Effector memory CD8-positive, alpha-beta T cell (primary cell): ENCODE data around the gene GPR132.

ENCODE experiments used
- ATAC-seq: fragments of 150-1000 bp; cut with Tn5 transposase; replicated peaks from 2 replicates; pipeline ENCODE4 v1.10.0; 2021; ENCODE audit warnings: mild to moderate bottlenecking, moderate library complexity
- DNase-seq, 3 experiments: peaks; one replicate each; pipeline ENCODE4 v3.0.0; 2021
- H3K27ac Mint-ChIP-seq, 2 donors: one replicate each; pipeline ENCODE4 v1.8.0; 2022; ENCODE audit warnings: mild to moderate bottlenecking in 2 of 2, mixed read lengths in 2 of 2, moderate library complexity in 2 of 2
- H3K27me3 Mint-ChIP-seq, 2 donors: one replicate each; pipeline ENCODE4 v1.8.0; 2022; ENCODE audit warnings: mixed read lengths in 2 of 2
- H3K36me3 Mint-ChIP-seq: one replicate; pipeline ENCODE4 v1.8.0; 2022; ENCODE audit warnings: mild to moderate bottlenecking, moderate library complexity, mixed read lengths; ENCODE audit not compliant: insufficient read depth
- H3K4me1 Mint-ChIP-seq, 2 donors: one replicate each; pipeline ENCODE4 v1.8.0; 2022; ENCODE audit warnings: low read depth in 2 of 2, mixed read lengths in 2 of 2
- H3K4me3 Mint-ChIP-seq, 2 donors: one replicate each; pipeline ENCODE4 v1.8.0; 2022; ENCODE audit warnings: mild to moderate bottlenecking in 2 of 2, mixed read lengths in 2 of 2, moderate library complexity in 2 of 2
- H3K9me3 Mint-ChIP-seq, 2 donors: one replicate each; pipeline ENCODE4 v1.8.0; 2022; ENCODE audit warnings: mixed read lengths in 2 of 2

Gene GPR132

DNA sequence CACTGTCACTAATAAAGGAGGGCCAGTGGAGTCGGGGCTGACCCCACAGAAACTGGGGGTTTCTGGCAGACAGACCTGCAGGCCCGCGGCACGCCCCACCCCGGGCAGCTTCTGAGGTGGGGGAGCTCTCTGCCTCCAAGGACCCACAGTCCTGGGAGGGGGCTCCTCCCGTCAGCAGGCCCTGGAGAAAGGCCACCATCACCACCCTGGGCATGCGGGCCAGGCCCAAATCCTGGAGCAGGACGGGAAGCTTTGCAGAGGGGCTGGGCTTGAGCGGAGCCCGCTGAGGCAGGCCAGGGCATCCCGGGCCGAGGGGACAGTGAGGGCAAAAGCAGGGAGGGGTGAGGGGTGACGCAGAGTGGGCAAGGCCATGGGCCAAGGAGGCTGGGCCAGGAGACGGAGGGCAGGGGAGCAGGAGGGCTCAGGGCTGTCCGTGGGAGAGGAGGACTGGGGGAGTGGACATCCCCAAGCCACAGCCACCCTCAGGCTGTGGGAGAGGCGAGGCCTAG is 11.1 kb upstream of the GPR132 start:
- peak overlapping the region; percentile 62 to 76 for H3K4me3 Mint-ChIP-seq
- H3K4me1 Mint-ChIP-seq = peaks cover 24 to 31% of the 10 kb centered on the region in 2 donors
- DNase-seq (no peak), ATAC-seq (no peak)
- H3K27me3 Mint-ChIP-seq = no peaks in the 10 kb centered on the region
- peak overlapping the region; percentile 46 to 83 for H3K27ac Mint-ChIP-seq
- peaks cover 3% of the 10 kb centered on the region for H3K36me3 Mint-ChIP-seq
- no peaks in the 10 kb centered on the region for H3K9me3 Mint-ChIP-seq

DNA sequence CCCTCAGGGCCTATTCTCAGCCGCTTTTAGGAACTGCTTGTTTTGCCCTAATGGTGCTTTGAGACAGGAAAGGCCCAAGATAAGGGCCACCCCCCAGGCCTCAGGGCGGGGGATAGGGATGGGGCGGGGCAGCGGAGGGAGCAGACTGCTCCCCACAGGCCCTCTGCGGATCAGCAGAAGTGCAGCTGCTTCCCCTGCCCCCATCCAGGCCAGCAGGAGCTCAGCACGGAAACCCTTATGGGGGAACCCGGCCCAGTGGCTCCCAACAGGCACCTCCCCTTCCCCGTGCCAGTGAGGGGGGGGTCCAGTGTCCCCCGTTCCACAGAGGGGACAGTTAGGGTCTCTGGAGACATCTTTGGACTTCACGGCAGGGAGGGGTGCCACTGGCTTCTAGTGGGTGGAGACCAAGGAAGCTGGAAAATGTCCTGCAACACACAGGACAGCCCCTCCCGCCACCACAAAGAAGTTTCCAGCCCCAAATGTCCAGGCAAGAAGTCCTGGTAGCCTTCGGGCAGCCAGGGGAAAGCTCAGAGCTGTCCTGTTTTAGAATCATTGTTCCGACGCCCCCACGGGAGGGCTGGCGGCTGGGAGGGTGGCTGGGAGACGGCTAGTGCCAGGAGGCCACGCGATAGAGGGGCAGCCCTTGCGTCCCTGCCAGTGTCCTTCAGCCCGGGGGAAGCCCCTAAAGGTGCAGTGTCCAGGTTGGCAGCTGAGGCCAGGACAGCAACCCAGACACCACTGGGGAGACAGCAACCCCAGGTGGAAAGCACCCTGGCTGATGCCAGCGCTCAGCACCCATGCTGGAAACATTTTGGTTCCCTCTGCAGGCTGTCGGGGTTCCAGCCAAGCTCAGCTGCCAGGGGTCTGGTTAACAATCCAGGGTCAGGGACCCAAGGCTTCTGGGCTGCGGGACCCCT is 10.4 kb upstream of the GPR132 start:
- no peaks in the 10 kb centered on the region for H3K27me3 Mint-ChIP-seq
- H3K27ac Mint-ChIP-seq = peak overlapping the region; percentile 46 to 64
- ATAC-seq = peak; percentile 39
- H3K4me1 Mint-ChIP-seq = peaks cover 24 to 31% of the 10 kb centered on the region in 2 donors
- DNase-seq = no peak
- peak overlapping the region; percentile 62 to 76 for H3K4me3 Mint-ChIP-seq
- H3K9me3 Mint-ChIP-seq = no peaks in the 10 kb centered on the region
- H3K36me3 Mint-ChIP-seq = peaks cover 3% of the 10 kb centered on the region

DNA sequence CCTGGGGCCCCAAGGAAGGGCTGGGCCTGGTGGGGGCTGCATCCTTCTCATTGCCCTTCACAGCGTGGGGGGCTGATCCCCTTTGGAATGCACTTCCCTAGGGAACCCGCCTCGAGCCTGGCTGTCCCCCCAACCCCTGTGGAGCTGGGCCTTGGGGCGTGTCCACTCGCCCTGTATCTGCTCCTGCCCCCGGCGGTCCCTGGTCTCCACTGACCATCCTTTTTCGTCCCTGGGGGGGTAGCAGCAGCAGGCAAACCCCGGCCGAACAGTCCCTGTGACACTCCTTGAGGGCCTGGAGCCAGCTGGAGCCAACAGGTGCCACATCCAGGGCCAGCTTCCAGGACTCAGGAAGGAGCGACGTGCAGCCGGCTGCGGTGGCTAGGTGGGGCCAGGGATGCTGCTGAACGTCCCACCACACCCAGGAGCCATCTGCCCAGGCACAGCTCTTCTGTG is 9.4 kb upstream of the GPR132 start:
- Mint-ChIP-seq H3K27ac (no peak overlapping the region), H3K36me3 (peaks cover 3% of the 10 kb centered on the region), H3K4me3 (no peak overlapping the region), H3K27me3 (no peaks in the 10 kb centered on the region), H3K4me1 (peaks cover 33 to 41% of the 10 kb centered on the region in 2 donors), H3K9me3 (no peaks in the 10 kb centered on the region)
- ATAC-seq = no peak
- no peak for DNase-seq

GRCh38 chr14:105073720-105074600 is 8.7 kb upstream of the GPR132 start:
- H3K4me3 Mint-ChIP-seq = no peak overlapping the region
- H3K27me3 Mint-ChIP-seq = no peaks in the 10 kb centered on the region
- ATAC-seq (no peak), DNase-seq (no peak)
- H3K4me1 Mint-ChIP-seq = peaks cover 38 to 45% of the 10 kb centered on the region in 2 donors
- H3K36me3 Mint-ChIP-seq = peaks cover 3% of the 10 kb centered on the region
- peak overlapping the region in 1 of 2 donors; percentile 39 for H3K27ac Mint-ChIP-seq
- no peaks in the 10 kb centered on the region for H3K9me3 Mint-ChIP-seq

GRCh38 chr14:105072892-105073719 is 7.9 kb upstream of the GPR132 start:
- ATAC-seq = no peak
- peaks cover 41 to 48% of the 10 kb centered on the region in 2 donors for H3K4me1 Mint-ChIP-seq

DNA sequence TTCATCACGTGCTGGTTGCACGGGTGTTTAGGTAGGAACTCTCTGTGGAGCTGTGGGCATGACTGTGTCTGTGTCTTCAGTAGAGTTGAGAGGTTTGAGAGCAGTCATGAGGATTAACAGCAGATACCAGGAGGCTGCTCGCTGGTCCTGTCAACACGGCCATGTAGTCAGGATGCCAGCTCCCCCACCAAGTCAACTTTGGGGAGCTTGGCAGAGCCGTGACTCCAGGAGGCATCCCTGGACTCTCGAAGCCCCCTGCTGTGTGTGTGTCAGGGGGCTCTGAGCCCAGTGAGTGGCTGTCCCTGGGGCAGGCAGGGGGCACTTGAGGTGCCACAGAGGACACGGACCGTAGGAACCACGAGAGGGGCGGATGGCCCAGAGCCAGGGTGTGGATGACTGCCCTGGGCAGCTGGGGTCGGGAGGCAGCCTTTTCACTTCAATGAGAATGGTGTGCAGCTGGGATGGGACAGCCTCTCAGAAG is 7.2 kb upstream of the GPR132 start:
- Mint-ChIP-seq H3K4me1 (peaks cover 37 to 44% of the 10 kb centered on the region in 2 donors), H3K36me3 (no peaks in the 10 kb centered on the region), H3K4me3 (peak overlapping the region; percentile 4 to 22), H3K27ac (peak overlapping the region; percentile 58 to 78), H3K27me3 (no peaks in the 10 kb centered on the region), H3K9me3 (no peaks in the 10 kb centered on the region)
- ATAC-seq = no peak
- no peak for DNase-seq

More at GRCh38 chr14:105072892-105073719, 7.9 kb upstream of the GPR132 start:
- H3K36me3 Mint-ChIP-seq = peaks cover under 1% of the 10 kb centered on the region
- H3K27me3 Mint-ChIP-seq = no peaks in the 10 kb centered on the region
- DNase-seq = no peak
- peak overlapping the region in 1 of 2 donors; percentile 58 for H3K27ac Mint-ChIP-seq
- H3K9me3 Mint-ChIP-seq = no peaks in the 10 kb centered on the region
- peak overlapping the region; percentile 4 to 22 for H3K4me3 Mint-ChIP-seq

GRCh38 chr14:105071942-105072341 is 6.7 kb upstream of the GPR132 start:
- Mint-ChIP-seq H3K27ac (peak overlapping the region; percentile 78 to 91), H3K27me3 (no peaks in the 10 kb centered on the region), H3K4me3 (no peak overlapping the region), H3K36me3 (no peaks in the 10 kb centered on the region), H3K9me3 (no peaks in the 10 kb centered on the region), H3K4me1 (peaks cover 37 to 44% of the 10 kb centered on the region in 2 donors)
- DNase-seq = no peak
- ATAC-seq = no peak

DNA sequence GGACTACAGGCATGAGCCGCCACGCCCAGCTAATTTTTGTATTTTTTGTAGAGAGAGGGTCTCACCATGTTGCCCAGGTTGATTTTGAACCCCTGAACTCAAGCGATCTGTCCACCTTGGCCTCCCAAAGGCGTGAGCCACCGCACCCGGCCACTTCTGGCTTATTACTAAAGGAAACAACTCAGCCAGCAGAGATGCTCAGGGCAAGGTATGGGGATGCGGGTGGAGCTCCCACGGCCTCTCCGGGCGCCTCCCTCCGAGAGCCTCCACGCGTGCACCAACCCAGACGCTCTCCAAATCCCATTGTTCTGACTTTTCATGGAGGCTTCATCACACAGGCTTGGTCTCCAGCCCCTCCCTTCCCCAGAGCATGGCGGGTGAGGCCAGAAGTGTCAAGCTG is 6.1 kb upstream of the GPR132 start:
- no peak for ATAC-seq
- Mint-ChIP-seq H3K4me1 (peaks cover 32 to 43% of the 10 kb centered on the region in 2 donors), H3K27ac (peak overlapping the region; percentile 76 to 91)

GRCh38 chr14:105070760-105071137 is 5.5 kb upstream of the GPR132 start:
- peak overlapping the region in 1 of 2 donors; percentile 57 for H3K4me3 Mint-ChIP-seq
- DNase-seq = no peak

More for the DNA sequence above, 6.1 kb upstream of the GPR132 start:
- peaks cover 4% of the 10 kb centered on the region for H3K36me3 Mint-ChIP-seq
- peak overlapping the region in 1 of 2 donors; percentile 54 for H3K4me3 Mint-ChIP-seq
- no peaks in the 10 kb centered on the region for H3K27me3 Mint-ChIP-seq
- no peak for DNase-seq
- H3K9me3 Mint-ChIP-seq = no peaks in the 10 kb centered on the region

DNA sequence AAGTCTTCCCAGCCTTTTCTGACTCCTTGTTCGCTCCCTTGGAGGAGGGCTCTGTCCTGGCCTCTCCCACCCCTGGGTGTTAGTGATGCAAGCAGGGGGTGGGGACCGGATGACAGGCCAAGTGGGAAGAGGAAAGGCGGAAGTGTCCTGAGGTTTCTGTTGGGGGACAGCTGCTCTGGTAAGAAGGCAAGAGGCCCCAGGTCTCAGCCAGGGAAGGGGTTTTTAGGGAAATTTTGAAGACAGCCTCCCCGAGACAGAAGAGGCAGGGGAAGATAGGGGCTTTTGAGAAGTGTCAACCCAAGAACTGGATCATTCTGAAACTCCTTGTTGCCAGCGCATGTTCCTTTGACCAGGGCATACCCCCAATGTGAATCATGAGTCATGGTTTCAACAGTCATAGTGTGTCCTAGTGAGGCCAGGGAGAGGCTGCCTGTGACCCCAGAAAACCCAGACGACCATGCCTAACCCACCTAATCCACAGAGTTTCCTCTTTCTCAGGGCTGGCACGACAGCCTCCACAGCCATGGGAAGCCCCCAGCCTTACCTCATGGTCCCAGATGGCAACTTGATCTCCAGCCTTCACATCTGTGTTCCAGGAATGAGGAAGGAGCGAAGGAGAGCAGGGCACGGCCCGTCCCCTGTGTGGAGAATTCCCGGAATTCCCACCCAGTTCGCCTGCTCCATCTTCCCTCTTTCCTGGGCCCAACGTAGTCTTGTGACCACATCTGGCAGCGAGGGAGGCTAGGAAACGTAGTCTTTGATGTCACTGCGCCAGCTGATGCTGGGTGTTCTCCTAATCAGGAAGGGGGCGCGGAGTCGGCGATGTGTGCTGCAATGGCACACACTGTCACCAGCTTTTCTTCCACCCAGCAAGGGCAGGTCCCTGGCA is 4.9 kb upstream of the GPR132 start:
- H3K9me3 Mint-ChIP-seq = no peaks in the 10 kb centered on the region
- peak overlapping the region; percentile 87 to 91 for H3K27ac Mint-ChIP-seq
- ATAC-seq (no peak), DNase-seq (no peak)
- peaks cover 37 to 46% of the 10 kb centered on the region in 2 donors for H3K4me1 Mint-ChIP-seq
- peaks cover 16% of the 10 kb centered on the region for H3K36me3 Mint-ChIP-seq
- H3K4me3 Mint-ChIP-seq = peak overlapping the region; percentile 57 to 67
- no peaks in the 10 kb centered on the region for H3K27me3 Mint-ChIP-seq

More at GRCh38 chr14:105070760-105071137, 5.5 kb upstream of the GPR132 start:
- no peaks in the 10 kb centered on the region for H3K9me3 Mint-ChIP-seq
- H3K4me1 Mint-ChIP-seq = peaks cover 35 to 44% of the 10 kb centered on the region in 2 donors
- H3K36me3 Mint-ChIP-seq = peaks cover 10% of the 10 kb centered on the region
- peak; percentile 40 for ATAC-seq
- peak overlapping the region; percentile 87 to 91 for H3K27ac Mint-ChIP-seq
- no peaks in the 10 kb centered on the region for H3K27me3 Mint-ChIP-seq

GRCh38 chr14:105069522-105069870 is 4.3 kb upstream of the GPR132 start:
- no peak for ATAC-seq
- no peak for DNase-seq
- Mint-ChIP-seq H3K4me1 (peaks cover 43 to 49% of the 10 kb centered on the region in 2 donors), H3K27ac (peak overlapping the region; percentile 87 to 91), H3K36me3 (peaks cover 22% of the 10 kb centered on the region), H3K9me3 (no peaks in the 10 kb centered on the region), H3K4me3 (peak overlapping the region; percentile 57 to 67), H3K27me3 (no peaks in the 10 kb centered on the region)

- no peak for DNase-seq
- H3K27ac Mint-ChIP-seq = peak overlapping the region; percentile 87 to 91
- no peaks in the 10 kb centered on the region for H3K27me3 Mint-ChIP-seq
- no peak for ATAC-seq
- H3K9me3 Mint-ChIP-seq = no peaks in the 10 kb centered on the region
- peaks cover 27% of the 10 kb centered on the region for H3K36me3 Mint-ChIP-seq
- peak overlapping the region; percentile 50 to 62 for H3K4me3 Mint-ChIP-seq
- H3K4me1 Mint-ChIP-seq = peaks cover 50 to 55% of the 10 kb centered on the region in 2 donors
Observed at GRCh38 chr14:105068818-105069217, 3.6 kb upstream of the GPR132 start.
